K562 (cell line): ENCODE results near the gene CNKSR3. TPM values are rescaled to one million over a fixed set of nuclear protein-coding genes. Genes with fewer than 3 reads are reported as not detected.

Source experiments
- ATAC-seq: fragments of 200-7000 bp; cut with Tn5 transposase; 3 replicates; pipeline ENCODE4 v1.9.1; 2020; ENCODE audit warnings: moderate library complexity
- BruUV-seq: library from RNA; stranded (reverse); fragments of 400-500 nt; replicated peaks from 2 replicates; lab custom pipeline; 2021; lab: Mats Ljungman, UMichigan
- CTCF ChIA-PET: fragments of 300-600 bp; formaldehyde crosslinking; extraction: SDS; loops from one replicate; lab custom pipeline; 2021; ENCODE audit warnings: low intra/inter-chr PET ratio; lab: Yijun Ruan, JAX
- POLR2A ChIA-PET: fragments of 300-600, 350-650 bp; sonication (Branson Sonifier 250); formaldehyde crosslinking; extraction: SDS; loops from one replicate; lab custom pipeline; 2021; ENCODE audit warnings: antibody characterized with exemption, inconsistent platforms; lab: Yijun Ruan, JAX
- DNase-seq, 4 experiments: peaks; one replicate each; pipeline versions ENCODE4 v3.0.0 to v3.0.0-alpha.2; 2011 to 2018; ENCODE audit warnings: low spot score in 3 of 4, mixed read lengths in 3 of 4; ENCODE audit errors: extremely low read depth in 1 of 4
- FAIRE-seq: peaks from 2 replicates; lab custom pipeline; 2011; peaks lifted over from hg19 to GRCh38; lab: Jason Lieb, UNC
- H2AFZ ChIP-seq: 2 replicates; pipeline ENCODE4 v1.6.0; 2011; ENCODE audit warnings: low read depth, low read length, control low read depth, inconsistent platforms
- H3K27ac ChIP-seq: fragments of 200-600 bp; 3 replicates; pipeline ENCODE4 v1.8.0; 2011; ENCODE audit warnings: low read depth, mild to moderate bottlenecking, control low read depth, inconsistent platforms, low read length, moderate library complexity, mixed read lengths; ENCODE audit errors: extremely low read depth
- H3K27me3 ChIP-seq, 2 experiments: fragments of 300-600 bp in 1 of 2; 2 replicates in 1 of 2; 3 replicates in 1 of 2; pipeline versions ENCODE4 v1.6.0 to v1.8.0; 2011; ENCODE audit warnings: inconsistent platforms in 2 of 2, low read length in 2 of 2, mild to moderate bottlenecking in 1 of 2, mixed read lengths in 1 of 2, moderate library complexity in 1 of 2; ENCODE audit not compliant: control insufficient read depth in 2 of 2, insufficient read depth in 2 of 2
- H3K36me3 ChIP-seq: fragments of 300-600 bp; 3 replicates; pipeline ENCODE4 v1.8.0; 2011; ENCODE audit warnings: mild to moderate bottlenecking, low read length, inconsistent platforms; ENCODE audit not compliant: control insufficient read depth, insufficient read depth
- H3K4me1 ChIP-seq, 2 experiments: fragments of 200-600 bp in 1 of 2; replicated peaks in 1 of 2; 2 replicates in 1 of 2; 3 replicates in 1 of 2; pipeline versions ENCODE4 v1.5.1 to v1.8.0; 2011; ENCODE audit warnings: inconsistent platforms in 2 of 2, low read length in 2 of 2, mild to moderate bottlenecking in 1 of 2, mixed read lengths in 1 of 2, moderate library complexity in 1 of 2; ENCODE audit not compliant: control insufficient read depth in 2 of 2, insufficient read depth in 2 of 2
- H3K4me2 ChIP-seq: 2 replicates; pipeline ENCODE4 v1.6.1; 2011; ENCODE audit warnings: low read length, control low read depth, inconsistent platforms, mixed read lengths; ENCODE audit not compliant: insufficient read depth
- H3K4me3 ChIP-seq: fragments of 200-600 bp; sonication (generic), shearing (Covaris generic); 2 replicates; pipeline ENCODE4 v1.5.1; 2016; ENCODE audit warnings: control low read depth, inconsistent platforms
- H3K79me2 ChIP-seq: fragments of 200-600 bp; 3 replicates; pipeline ENCODE4 v1.8.0; 2011; ENCODE audit warnings: low read length, inconsistent platforms; ENCODE audit not compliant: control insufficient read depth, insufficient read depth
- H3K9ac ChIP-seq, 2 experiments: 2 replicates each; pipeline versions ENCODE4 v1.6.0 to v1.6.1; 2011; ENCODE audit warnings: low read depth in 2 of 2, low read length in 2 of 2, control low read depth in 1 of 2, inconsistent platforms in 1 of 2, mild to moderate bottlenecking in 1 of 2, mixed read lengths in 1 of 2; ENCODE audit not compliant: insufficient read depth in 1 of 2
- H3K9me1 ChIP-seq: one replicate; pipeline ENCODE4 v1.6.0; 2011; ENCODE audit warnings: inconsistent platforms, mild to moderate bottlenecking, low read length, moderate library complexity; ENCODE audit not compliant: control insufficient read depth, insufficient read depth
- H3K9me3 ChIP-seq: replicated peaks from 2 replicates; pipeline ENCODE4 v1.5.1; 2011; ENCODE audit warnings: low read depth, low read length, inconsistent platforms; ENCODE audit not compliant: control insufficient read depth, insufficient read depth
- H4K20me1 ChIP-seq: replicated peaks from 2 replicates; pipeline ENCODE4 v1.6.1; 2011; ENCODE audit warnings: low read length, inconsistent platforms, mixed read lengths; ENCODE audit not compliant: control insufficient read depth, insufficient read depth
- ARID1B ChIP-seq: fragments of 450-650 bp; IDR thresholded peaks from 2 replicates; pipeline ENCODE4 v1.6.1; 2016; ENCODE audit warnings: antibody characterized with exemption, mild to moderate bottlenecking, inconsistent platforms
- BMI1 ChIP-seq: fragments of 150-350 bp; IDR thresholded peaks from 2 replicates; pipeline ENCODE4 v1.6.1; 2014; ENCODE audit warnings: low read length
- FOXA3 ChIP-seq, 2 experiments: fragments of 450-650 bp in 1 of 2; sonication (generic) in 1 of 2; formaldehyde crosslinking; IDR thresholded peaks in 1 of 2; conservative IDR thresholded peaks in 1 of 2; 2 replicates each; pipeline versions ENCODE4 v1.4.0 to v1.8.0; 2020 to 2022; ENCODE audit warnings: mild to moderate bottlenecking in 2 of 2, missing genetic modification reagents in 1 of 2
- SMAD2 ChIP-seq: fragments of 150-350 bp; IDR thresholded peaks from 2 replicates; pipeline ENCODE4 v1.6.1; 2014; ENCODE audit warnings: low read depth, mild to moderate bottlenecking, low read length
- ZNF232 ChIP-seq: sonication (generic); formaldehyde crosslinking; IDR thresholded peaks from 2 replicates; pipeline ENCODE4 v1.8.0; 2022; ENCODE audit warnings: mild to moderate bottlenecking, missing genetic modification reagents
- WGBS: fragments of 100-300 bp; shearing (Covaris generic); methylation state at CpG from one replicate; pipeline ENCODE4 v1.1.6; 2016; ENCODE audit warnings: low coverage, mixed read lengths; ENCODE audit not compliant: insufficient coverage; ENCODE audit errors: missing lambda C conversion rate; 5-methylcytosine and 5-hydroxymethylcytosine counted together
- in situ Hi-C: fragments of 300-500 bp; cut with MboI; formaldehyde crosslinking; loops from 4 replicates; pipeline ENCODE4 v1.15.0; 2018; ENCODE audit warnings: inconsistent platforms, mixed read lengths
- intact Hi-C: fragments of 100-400 bp; cut with micrococcal nuclease; formaldehyde crosslinking; loops from 2 replicates; pipeline ENCODE4 v1.14.2; 2022
- polyA plus RNA-seq, 8 experiments: library from polyadenylated mRNA; depleted of rRNA in 4 of 8; stranded (reverse) in 5 of 8; unstranded in 3 of 8; fragments of >200 nt; fragmentation: Nextera tagmentation in 2 of 8; fragmentation: Illumina TruSeq in 1 of 8; extraction: Ambion mirVana in 2 of 8; extraction: Trizol in 1 of 8; gene quantifications; 2 replicates each; pipeline versions ENCODE4 v1.2.1 to v1.2.3, GENCODE V29; 2011 to 2014; ENCODE audit warnings: inconsistent platforms in 1 of 8, missing spikeins in 1 of 8
- total RNA-seq, 7 experiments: library from RNA; depleted of rRNA in 6 of 7; stranded (reverse); fragments of >200 nt in 6 of 7; fragmentation: Illumina TruSeq in 2 of 7; extraction: Trizol in 2 of 7; gene quantifications; 2 replicates each; pipeline versions ENCODE4 v1.2.1 to v1.2.3, GENCODE V29; 2011 to 2021; ENCODE audit warnings: low replicate concordance in 1 of 7
- TF ChIP-seq, protein P1 (sequence below): sonication (generic); formaldehyde crosslinking; IDR thresholded peaks from 2 replicates; pipeline ENCODE4 v1.8.0; 2022; ENCODE audit warnings: missing genetic modification reagents, mild to moderate bottlenecking, borderline replicate concordance
- TF ChIP-seq, protein P2 (sequence below), 3 experiments: fragments of 200-800 bp in 1 of 3; fragments of 250-450 bp in 1 of 3; fragments of 450-650 bp in 1 of 3; sonication (Bioruptor Pico) in 1 of 3; sonication (Bioruptor generic) in 1 of 3; formaldehyde crosslinking in 1 of 3; IDR thresholded peaks; 2 replicates each; pipeline versions ENCODE4 v1.6.1 to v1.8.0; 2016 to 2022; ENCODE audit warnings: mild to moderate bottlenecking in 2 of 3, missing genetic modification characterization in 2 of 3, missing compliant biosample characterization in 1 of 3, moderate library complexity in 1 of 3
- TF ChIP-seq, protein P3 (sequence below): sonication (generic); formaldehyde crosslinking; IDR thresholded peaks from 2 replicates; pipeline ENCODE4 v1.8.0; 2022; ENCODE audit warnings: mild to moderate bottlenecking, missing genetic modification reagents, borderline replicate concordance
- TF ChIP-seq, protein P4 (sequence below): fragments of 150-350 bp; IDR thresholded peaks from 2 replicates; pipeline ENCODE4 v1.6.1; 2014; ENCODE audit warnings: low read depth, mild to moderate bottlenecking, low read length, borderline replicate concordance

The CNKSR3 gene
- total and polyA plus RNA-seq, 9 of the 15 experiments (the other 6 are each of a cell fraction or from before 2014, with no cell fraction given) = 4.5 to 29.6 (median 9.5) TPM

DNA sequence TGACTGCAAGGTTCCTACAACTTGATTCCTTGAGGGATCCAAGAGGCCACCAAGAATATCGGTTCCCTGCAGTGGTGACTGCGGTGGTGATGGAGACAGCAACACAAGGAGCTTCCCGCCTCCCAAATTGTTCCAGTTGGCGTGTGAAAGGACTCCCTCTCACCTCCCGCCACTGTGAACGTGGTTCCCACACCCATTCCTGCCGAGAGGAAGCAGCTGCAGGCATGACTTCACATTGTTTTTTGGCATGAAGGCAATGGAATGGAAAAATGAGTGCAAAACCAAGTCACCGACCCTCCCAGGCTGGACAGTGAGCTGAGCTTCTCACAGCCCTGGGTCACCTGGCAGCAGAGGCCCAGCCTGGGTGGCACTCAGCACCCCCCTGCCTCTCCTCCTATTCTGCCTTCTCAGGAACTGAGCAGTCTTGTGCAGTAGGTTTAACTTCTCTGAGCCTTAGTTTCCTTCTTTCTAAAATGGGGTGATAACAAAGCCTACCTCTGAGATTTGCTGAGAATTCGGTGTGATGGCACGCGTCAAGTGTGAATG, 75.0 kb downstream of the CNKSR3 start:
- H3K27ac ChIP-seq = no peak overlapping the region
- intact Hi-C loops (loop anchor here (5.0 kb wide), 1 partner anchor 67 kb away; no protein-coding TSS in a partner anchor), in situ Hi-C loops (no loop called here)
- 92% methylated on average over 11 of the region's 11 CpGs for WGBS
- H3K27me3 ChIP-seq = no peaks in the 10 kb centered on the region
- no peak overlapping the region for H3K4me3 ChIP-seq
- H3K79me2 ChIP-seq = 0 out of 3 replicates have a peak, but pooled peaks cover 3% of the 10 kb centered on the region
- CTCF ChIA-PET = no interaction called here
- H3K36me3 ChIP-seq = peaks cover 34% of the 10 kb centered on the region
- ATAC-seq = no peak
- no peaks in the 10 kb centered on the region for H3K9me1 ChIP-seq
- FAIRE-seq = no peak
- no TSS peak for BruUV-seq
- peaks cover 7 to 25% of the 10 kb centered on the region in 2 experiments for H3K4me1 ChIP-seq
- H3K9ac ChIP-seq = no peak overlapping the region
- H3K9me3 ChIP-seq = peaks cover 5% of the 10 kb centered on the region; the same call in 1 of the 2 replicates
- H3K4me2 ChIP-seq = no peak overlapping the region
- no peaks in the 10 kb centered on the region for H4K20me1 ChIP-seq
- POLR2A ChIA-PET = interaction anchor here (0.7 kb wide), 2 partner anchors 17 to 83 kb away, joined by 3 to 4 read pairs; no protein-coding TSS in a partner anchor
- no peak for DNase-seq
- no peak overlapping the region for H2AFZ ChIP-seq
- TF ChIP-seq, protein P1, sequence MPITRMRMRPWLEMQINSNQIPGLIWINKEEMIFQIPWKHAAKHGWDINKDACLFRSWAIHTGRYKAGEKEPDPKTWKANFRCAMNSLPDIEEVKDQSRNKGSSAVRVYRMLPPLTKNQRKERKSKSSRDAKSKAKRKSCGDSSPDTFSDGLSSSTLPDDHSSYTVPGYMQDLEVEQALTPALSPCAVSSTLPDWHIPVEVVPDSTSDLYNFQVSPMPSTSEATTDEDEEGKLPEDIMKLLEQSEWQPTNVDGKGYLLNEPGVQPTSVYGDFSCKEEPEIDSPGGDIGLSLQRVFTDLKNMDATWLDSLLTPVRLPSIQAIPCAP (CRISPR knock-in tag) = no peak
- TF ChIP-seq FOXA3 (CRISPR knock-in tag; conservative IDR thresholded peaks at IDR 0.05 in 1 of 2, IDR thresholded peaks at IDR 0.05 in 1 of 2) (no peak), SMAD2 (no peak), ZNF232 (CRISPR knock-in tag) (no peak), BMI1 (no peak), ARID1B (no peak)
- TF ChIP-seq, protein P2, sequence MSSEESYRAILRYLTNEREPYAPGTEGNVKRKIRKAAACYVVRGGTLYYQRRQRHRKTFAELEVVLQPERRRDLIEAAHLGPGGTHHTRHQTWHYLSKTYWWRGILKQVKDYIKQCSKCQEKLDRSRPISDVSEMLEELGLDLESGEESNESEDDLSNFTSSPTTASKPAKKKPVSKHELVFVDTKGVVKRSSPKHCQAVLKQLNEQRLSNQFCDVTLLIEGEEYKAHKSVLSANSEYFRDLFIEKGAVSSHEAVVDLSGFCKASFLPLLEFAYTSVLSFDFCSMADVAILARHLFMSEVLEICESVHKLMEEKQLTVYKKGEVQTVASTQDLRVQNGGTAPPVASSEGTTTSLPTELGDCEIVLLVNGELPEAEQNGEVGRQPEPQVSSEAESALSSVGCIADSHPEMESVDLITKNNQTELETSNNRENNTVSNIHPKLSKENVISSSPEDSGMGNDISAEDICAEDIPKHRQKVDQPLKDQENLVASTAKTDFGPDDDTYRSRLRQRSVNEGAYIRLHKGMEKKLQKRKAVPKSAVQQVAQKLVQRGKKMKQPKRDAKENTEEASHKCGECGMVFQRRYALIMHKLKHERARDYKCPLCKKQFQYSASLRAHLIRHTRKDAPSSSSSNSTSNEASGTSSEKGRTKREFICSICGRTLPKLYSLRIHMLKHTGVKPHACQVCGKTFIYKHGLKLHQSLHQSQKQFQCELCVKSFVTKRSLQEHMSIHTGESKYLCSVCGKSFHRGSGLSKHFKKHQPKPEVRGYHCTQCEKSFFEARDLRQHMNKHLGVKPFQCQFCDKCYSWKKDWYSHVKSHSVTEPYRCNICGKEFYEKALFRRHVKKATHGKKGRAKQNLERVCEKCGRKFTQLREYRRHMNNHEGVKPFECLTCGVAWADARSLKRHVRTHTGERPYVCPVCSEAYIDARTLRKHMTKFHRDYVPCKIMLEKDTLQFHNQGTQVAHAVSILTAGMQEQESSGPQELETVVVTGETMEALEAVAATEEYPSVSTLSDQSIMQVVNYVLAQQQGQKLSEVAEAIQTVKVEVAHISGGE (CRISPR knock-in tag; IDR thresholded peaks at IDR 0.05) = no peak
- TF ChIP-seq, protein P3, sequence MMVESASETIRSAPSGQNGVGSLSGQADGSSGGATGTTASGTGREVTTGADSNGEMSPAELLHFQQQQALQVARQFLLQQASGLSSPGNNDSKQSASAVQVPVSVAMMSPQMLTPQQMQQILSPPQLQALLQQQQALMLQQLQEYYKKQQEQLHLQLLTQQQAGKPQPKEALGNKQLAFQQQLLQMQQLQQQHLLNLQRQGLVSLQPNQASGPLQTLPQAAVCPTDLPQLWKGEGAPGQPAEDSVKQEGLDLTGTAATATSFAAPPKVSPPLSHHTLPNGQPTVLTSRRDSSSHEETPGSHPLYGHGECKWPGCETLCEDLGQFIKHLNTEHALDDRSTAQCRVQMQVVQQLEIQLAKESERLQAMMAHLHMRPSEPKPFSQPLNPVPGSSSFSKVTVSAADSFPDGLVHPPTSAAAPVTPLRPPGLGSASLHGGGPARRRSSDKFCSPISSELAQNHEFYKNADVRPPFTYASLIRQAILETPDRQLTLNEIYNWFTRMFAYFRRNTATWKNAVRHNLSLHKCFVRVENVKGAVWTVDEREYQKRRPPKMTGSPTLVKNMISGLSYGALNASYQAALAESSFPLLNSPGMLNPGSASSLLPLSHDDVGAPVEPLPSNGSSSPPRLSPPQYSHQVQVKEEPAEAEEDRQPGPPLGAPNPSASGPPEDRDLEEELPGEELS (CRISPR knock-in tag) = no peak
- TF ChIP-seq, protein P4, sequence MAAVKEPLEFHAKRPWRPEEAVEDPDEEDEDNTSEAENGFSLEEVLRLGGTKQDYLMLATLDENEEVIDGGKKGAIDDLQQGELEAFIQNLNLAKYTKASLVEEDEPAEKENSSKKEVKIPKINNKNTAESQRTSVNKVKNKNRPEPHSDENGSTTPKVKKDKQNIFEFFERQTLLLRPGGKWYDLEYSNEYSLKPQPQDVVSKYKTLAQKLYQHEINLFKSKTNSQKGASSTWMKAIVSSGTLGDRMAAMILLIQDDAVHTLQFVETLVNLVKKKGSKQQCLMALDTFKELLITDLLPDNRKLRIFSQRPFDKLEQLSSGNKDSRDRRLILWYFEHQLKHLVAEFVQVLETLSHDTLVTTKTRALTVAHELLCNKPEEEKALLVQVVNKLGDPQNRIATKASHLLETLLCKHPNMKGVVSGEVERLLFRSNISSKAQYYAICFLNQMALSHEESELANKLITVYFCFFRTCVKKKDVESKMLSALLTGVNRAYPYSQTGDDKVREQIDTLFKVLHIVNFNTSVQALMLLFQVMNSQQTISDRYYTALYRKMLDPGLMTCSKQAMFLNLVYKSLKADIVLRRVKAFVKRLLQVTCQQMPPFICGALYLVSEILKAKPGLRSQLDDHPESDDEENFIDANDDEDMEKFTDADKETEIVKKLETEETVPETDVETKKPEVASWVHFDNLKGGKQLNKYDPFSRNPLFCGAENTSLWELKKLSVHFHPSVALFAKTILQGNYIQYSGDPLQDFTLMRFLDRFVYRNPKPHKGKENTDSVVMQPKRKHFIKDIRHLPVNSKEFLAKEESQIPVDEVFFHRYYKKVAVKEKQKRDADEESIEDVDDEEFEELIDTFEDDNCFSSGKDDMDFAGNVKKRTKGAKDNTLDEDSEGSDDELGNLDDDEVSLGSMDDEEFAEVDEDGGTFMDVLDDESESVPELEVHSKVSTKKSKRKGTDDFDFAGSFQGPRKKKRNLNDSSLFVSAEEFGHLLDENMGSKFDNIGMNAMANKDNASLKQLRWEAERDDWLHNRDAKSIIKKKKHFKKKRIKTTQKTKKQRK = no peak
